Brain microvascular endothelial cell (primary cell): ENCODE results near the gene NSFL1C.

Source experiments
- DNase-seq: peaks from one replicate; pipeline ENCODE4 v3.0.0-alpha.2; 2020
- H3K27ac ChIP-seq: fragments of 250-450 bp; sonication (Bioruptor Pico); 2 replicates; pipeline ENCODE4 v1.5.1; 2020; ENCODE audit warnings: mild to moderate bottlenecking, moderate library complexity
- H3K27me3 ChIP-seq: fragments of 250-450 bp; sonication (Bioruptor Pico); replicated peaks from 2 replicates; pipeline ENCODE4 v1.5.1; 2020; ENCODE audit warnings: mild to moderate bottlenecking
- H3K36me3 ChIP-seq: fragments of 250-450 bp; sonication (Bioruptor Pico); replicated peaks from 2 replicates; pipeline ENCODE4 v1.5.1; 2020; ENCODE audit warnings: mild to moderate bottlenecking
- H3K4me3 ChIP-seq: 2 replicates; pipeline ENCODE4 v1.5.1; 2011; ENCODE audit warnings: low read depth, mild to moderate bottlenecking, control low read depth, low read length, moderate library complexity
- in situ Hi-C: cut with HindIII; loops from 2 replicates; pipeline ENCODE4 v1.10.0; 2017; ENCODE audit warnings: low sequenced_read_pairs, low pct_ligation_motif_present
- TF ChIP-seq, protein P1 (sequence below): IDR thresholded peaks from 2 replicates; pipeline ENCODE4 v1.5.1; 2011; ENCODE audit warnings: low read depth, mild to moderate bottlenecking, moderate library complexity, low read length, control low read depth, inconsistent platforms; ENCODE audit errors: missing control alignments

Gene NSFL1C

GRCh38 chr20:1431158-1431557 lies 35.5 kb downstream of the NSFL1C start:
- TF ChIP-seq, protein P1, sequence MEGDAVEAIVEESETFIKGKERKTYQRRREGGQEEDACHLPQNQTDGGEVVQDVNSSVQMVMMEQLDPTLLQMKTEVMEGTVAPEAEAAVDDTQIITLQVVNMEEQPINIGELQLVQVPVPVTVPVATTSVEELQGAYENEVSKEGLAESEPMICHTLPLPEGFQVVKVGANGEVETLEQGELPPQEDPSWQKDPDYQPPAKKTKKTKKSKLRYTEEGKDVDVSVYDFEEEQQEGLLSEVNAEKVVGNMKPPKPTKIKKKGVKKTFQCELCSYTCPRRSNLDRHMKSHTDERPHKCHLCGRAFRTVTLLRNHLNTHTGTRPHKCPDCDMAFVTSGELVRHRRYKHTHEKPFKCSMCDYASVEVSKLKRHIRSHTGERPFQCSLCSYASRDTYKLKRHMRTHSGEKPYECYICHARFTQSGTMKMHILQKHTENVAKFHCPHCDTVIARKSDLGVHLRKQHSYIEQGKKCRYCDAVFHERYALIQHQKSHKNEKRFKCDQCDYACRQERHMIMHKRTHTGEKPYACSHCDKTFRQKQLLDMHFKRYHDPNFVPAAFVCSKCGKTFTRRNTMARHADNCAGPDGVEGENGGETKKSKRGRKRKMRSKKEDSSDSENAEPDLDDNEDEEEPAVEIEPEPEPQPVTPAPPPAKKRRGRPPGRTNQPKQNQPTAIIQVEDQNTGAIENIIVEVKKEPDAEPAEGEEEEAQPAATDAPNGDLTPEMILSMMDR, result no peak
- no peak overlapping the region for H3K4me3 ChIP-seq
- in situ Hi-C loops, result loop anchor here (25.0 kb wide), 1 partner anchor 119 kb away; no protein-coding TSS in a partner anchor

GRCh38 chr20:1430004-1430451 lies 36.6 kb downstream of the NSFL1C start:
- Histone ChIP-seq H3K4me3 (no peak overlapping the region), H3K36me3 (no peaks in the 10 kb centered on the region), H3K27ac (no peak overlapping the region), H3K27me3 (no peaks in the 10 kb centered on the region)
- no peak for DNase-seq
- in situ Hi-C loops, result loop anchor here (25.0 kb wide), 1 partner anchor 118 kb away; no protein-coding TSS in a partner anchor
- TF ChIP-seq, protein P1, result no peak

More at GRCh38 chr20:1431158-1431557, 35.5 kb downstream of the NSFL1C start:
- no peaks in the 10 kb centered on the region for H3K36me3 ChIP-seq
- no peaks in the 10 kb centered on the region for H3K27me3 ChIP-seq
- DNase-seq, result no peak
- no peak overlapping the region for H3K27ac ChIP-seq

- Histone ChIP-seq H3K36me3 (no peaks in the 10 kb centered on the region), H3K27ac (no peak overlapping the region), H3K4me3 (no peak overlapping the region), H3K27me3 (no peaks in the 10 kb centered on the region)
- TF ChIP-seq, protein P1, result no peak
- in situ Hi-C loops, result loop anchor here (25.0 kb wide), 1 partner anchor 117 kb away; no protein-coding TSS in a partner anchor
- no peak for DNase-seq
Observed at GRCh38 chr20:1429143-1429728, 37.4 kb downstream of the NSFL1C start.

DNA sequence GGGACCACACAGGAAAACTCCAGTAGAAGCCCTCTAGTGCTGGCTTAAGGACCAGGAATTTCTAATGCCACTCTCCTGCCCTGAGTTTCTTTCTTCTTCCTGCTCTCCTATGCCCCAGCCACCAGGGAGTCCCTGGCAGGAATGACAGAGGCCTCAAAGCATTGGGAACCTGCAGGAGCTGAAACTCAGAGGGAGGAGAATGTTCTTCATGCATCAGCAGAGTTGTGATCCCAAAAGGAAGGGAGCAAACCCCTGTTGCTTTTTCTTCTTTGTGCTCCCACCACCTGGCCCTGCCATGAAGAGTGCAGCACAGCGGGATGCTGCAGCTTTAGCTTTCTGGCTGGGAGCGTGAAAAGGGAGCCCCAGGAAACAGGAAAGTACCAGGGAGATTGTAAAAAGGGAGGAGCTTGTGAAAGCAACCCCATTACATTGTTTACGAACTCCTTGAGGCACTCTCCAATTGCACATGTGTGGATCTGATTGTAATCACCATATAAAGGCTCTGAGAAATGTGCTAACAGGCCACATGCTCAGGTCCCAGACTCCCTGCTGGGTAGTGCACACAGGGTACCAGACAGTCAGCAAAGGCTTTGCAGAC lies 39.1 kb downstream of the NSFL1C start:
- in situ Hi-C loops, result loop anchor here (25.0 kb wide), 1 partner anchor 115 kb away; no protein-coding TSS in a partner anchor
- Histone ChIP-seq H3K36me3 (no peaks in the 10 kb centered on the region), H3K27me3 (no peaks in the 10 kb centered on the region), H3K4me3 (no peak overlapping the region), H3K27ac (no peak overlapping the region)
- no peak for DNase-seq
- TF ChIP-seq, protein P1, result peak; percentile 19

- Histone ChIP-seq H3K36me3 (no peaks in the 10 kb centered on the region), H3K27ac (no peak overlapping the region), H3K27me3 (no peaks in the 10 kb centered on the region), H3K4me3 (no peak overlapping the region)
- in situ Hi-C loops, result loop anchor here (25.0 kb wide), 1 partner anchor 114 kb away; no protein-coding TSS in a partner anchor
- DNase-seq, result no peak
- TF ChIP-seq, protein P1, result no peak
Observed at GRCh38 chr20:1426231-1426849, 40.3 kb downstream of the NSFL1C start.
